Activated T-cell treated with anti-CD3 and anti-CD28 coated beads, Interleukin-2, amount 50 U/mL, for 24 hours (primary cell): Measurements from ENCODE around the gene RBPJ.
A peak's percentile ranks its signal among the peaks of the same experiment; 100 is the strongest.
"Not testable (repeated sequence)": the region's sequence is repeated elsewhere in the genome, so short reads cannot be mapped to it uniquely, and the experiment has no call there.

Experiments
- DNase-seq: peaks from one replicate; pipeline ENCODE4 v3.0.0-alpha.2; 2020
- H3K27ac Mint-ChIP-seq: 2 replicates; pipeline ENCODE4 v1.8.0; 2020; ENCODE audit warnings: mild to moderate bottlenecking, mixed read lengths
- H3K27me3 Mint-ChIP-seq: 2 replicates; pipeline ENCODE4 v1.8.0; 2020; ENCODE audit warnings: mixed read lengths
- H3K36me3 Mint-ChIP-seq: 2 replicates; pipeline ENCODE4 v1.8.0; 2020; ENCODE audit warnings: low read depth, mixed read lengths
- H3K4me1 Mint-ChIP-seq: 2 replicates; pipeline ENCODE4 v1.8.0; 2020; ENCODE audit warnings: low read depth, mixed read lengths
- H3K4me3 Mint-ChIP-seq: 2 replicates; pipeline ENCODE4 v1.8.0; 2020; ENCODE audit warnings: mild to moderate bottlenecking, moderate library complexity, mixed read lengths
- H3K9me3 Mint-ChIP-seq: 2 replicates; pipeline ENCODE4 v1.8.0; 2020; ENCODE audit warnings: mixed read lengths

RBPJ gene

GRCh38 chr4:26296021-26296420 lies 24.8 kb upstream of the RBPJ start:
- no peak overlapping the region for H3K4me3 Mint-ChIP-seq
- peaks cover 31% of the 10 kb centered on the region for H3K4me1 Mint-ChIP-seq
- no peaks in the 10 kb centered on the region for H3K36me3 Mint-ChIP-seq
- DNase-seq = no peak
- no peak overlapping the region for H3K27ac Mint-ChIP-seq
- no peaks in the 10 kb centered on the region for H3K27me3 Mint-ChIP-seq
- no peaks in the 10 kb centered on the region for H3K9me3 Mint-ChIP-seq

GRCh38 chr4:26296514-26296913 lies 24.3 kb upstream of the RBPJ start:
- no peaks in the 10 kb centered on the region for H3K27me3 Mint-ChIP-seq
- no peak overlapping the region for H3K4me3 Mint-ChIP-seq
- no peak for DNase-seq
- H3K36me3 Mint-ChIP-seq = no peaks in the 10 kb centered on the region
- no peak overlapping the region for H3K27ac Mint-ChIP-seq
- no peaks in the 10 kb centered on the region for H3K9me3 Mint-ChIP-seq
- peaks cover 31% of the 10 kb centered on the region for H3K4me1 Mint-ChIP-seq

- no peak for DNase-seq
- Mint-ChIP-seq H3K27ac (no peak overlapping the region), H3K9me3 (no peaks in the 10 kb centered on the region), H3K27me3 (no peaks in the 10 kb centered on the region), H3K4me3 (no peak overlapping the region), H3K4me1 (peaks cover 27% of the 10 kb centered on the region), H3K36me3 (no peaks in the 10 kb centered on the region)
These were observed 23.6 kb upstream of the RBPJ start for GRCh38 chr4:26297219-26297618.

- H3K4me3 Mint-ChIP-seq = peak overlapping the region; percentile 31
- H3K9me3 Mint-ChIP-seq = no peaks in the 10 kb centered on the region
- no peak for DNase-seq
- peaks cover 27% of the 10 kb centered on the region for H3K4me1 Mint-ChIP-seq
- H3K27me3 Mint-ChIP-seq = no peaks in the 10 kb centered on the region
- H3K27ac Mint-ChIP-seq = no peak overlapping the region
- no peaks in the 10 kb centered on the region for H3K36me3 Mint-ChIP-seq
These were observed 22.4 kb upstream of the RBPJ start for GRCh38 chr4:26298198-26298947.

GRCh38 chr4:26299254-26299882 lies 21.4 kb upstream of the RBPJ start:
- no peak for DNase-seq
- H3K27ac Mint-ChIP-seq = peak overlapping the region; percentile 48

GRCh38 chr4:26300314-26301307 lies 20.2 kb upstream of the RBPJ start:
- Mint-ChIP-seq H3K27ac (no peak overlapping the region), H3K9me3 (no peaks in the 10 kb centered on the region), H3K4me3 (no peak overlapping the region), H3K27me3 (no peaks in the 10 kb centered on the region), H3K36me3 (no peaks in the 10 kb centered on the region), H3K4me1 (peaks cover 40% of the 10 kb centered on the region)
- DNase-seq = no peak

More at GRCh38 chr4:26299254-26299882, 21.4 kb upstream of the RBPJ start:
- Mint-ChIP-seq H3K27me3 (no peaks in the 10 kb centered on the region), H3K36me3 (no peaks in the 10 kb centered on the region), H3K9me3 (no peaks in the 10 kb centered on the region), H3K4me3 (peak overlapping the region; percentile 42), H3K4me1 (peaks cover 32% of the 10 kb centered on the region)

- no peaks in the 10 kb centered on the region for H3K36me3 Mint-ChIP-seq
- H3K4me1 Mint-ChIP-seq = peaks cover 45% of the 10 kb centered on the region
- no peak overlapping the region for H3K27ac Mint-ChIP-seq
- H3K27me3 Mint-ChIP-seq = no peaks in the 10 kb centered on the region
- no peak overlapping the region for H3K4me3 Mint-ChIP-seq
- no peaks in the 10 kb centered on the region for H3K9me3 Mint-ChIP-seq
- DNase-seq = no peak
These were observed 18.5 kb upstream of the RBPJ start for GRCh38 chr4:26302031-26302899.

- Mint-ChIP-seq H3K36me3 (no peaks in the 10 kb centered on the region), H3K9me3 (no peaks in the 10 kb centered on the region), H3K27ac (no peak overlapping the region), H3K27me3 (no peaks in the 10 kb centered on the region), H3K4me1 (peaks cover 48% of the 10 kb centered on the region), H3K4me3 (no peak overlapping the region)
- no peak for DNase-seq
These were observed 17.8 kb upstream of the RBPJ start for GRCh38 chr4:26303008-26303407.

GRCh38 chr4:26307037-26307800 lies 13.6 kb upstream of the RBPJ start:
- Mint-ChIP-seq H3K27ac (peak overlapping the region; percentile 82), H3K27me3 (no peaks in the 10 kb centered on the region), H3K4me1 (peaks cover 35% of the 10 kb centered on the region), H3K36me3 (no peaks in the 10 kb centered on the region), H3K4me3 (no peak overlapping the region), H3K9me3 (no peaks in the 10 kb centered on the region)
- DNase-seq = no peak

GRCh38 chr4:26308568-26308967 lies 12.2 kb upstream of the RBPJ start:
- no peak overlapping the region for H3K4me3 Mint-ChIP-seq
- no peak for DNase-seq
- no peaks in the 10 kb centered on the region for H3K36me3 Mint-ChIP-seq
- H3K27me3 Mint-ChIP-seq = no peaks in the 10 kb centered on the region
- no peak overlapping the region for H3K27ac Mint-ChIP-seq
- H3K4me1 Mint-ChIP-seq = peaks cover 44% of the 10 kb centered on the region
- H3K9me3 Mint-ChIP-seq = no peaks in the 10 kb centered on the region

GRCh38 chr4:26310264-26310663 lies 10.6 kb upstream of the RBPJ start:
- Mint-ChIP-seq H3K4me1 (peaks cover 32% of the 10 kb centered on the region), H3K4me3 (no peak overlapping the region), H3K27me3 (no peaks in the 10 kb centered on the region), H3K36me3 (peaks cover 2% of the 10 kb centered on the region), H3K9me3 (peaks cover 9% of the 10 kb centered on the region), H3K27ac (no peak overlapping the region)
- DNase-seq = no peak

GRCh38 chr4:26311633-26312032 lies 9.2 kb upstream of the RBPJ start:
- no peaks in the 10 kb centered on the region for H3K27me3 Mint-ChIP-seq
- peak overlapping the region; percentile 27 for H3K27ac Mint-ChIP-seq
- no peak for DNase-seq
- peaks cover 15% of the 10 kb centered on the region for H3K9me3 Mint-ChIP-seq
- peaks cover 30% of the 10 kb centered on the region for H3K4me1 Mint-ChIP-seq
- no peak overlapping the region for H3K4me3 Mint-ChIP-seq
- H3K36me3 Mint-ChIP-seq = peaks cover 2% of the 10 kb centered on the region

GRCh38 chr4:26315316-26315932 lies 5.4 kb upstream of the RBPJ start:
- not testable (repeated sequence) for H3K27me3 Mint-ChIP-seq, H3K27ac Mint-ChIP-seq, H3K4me3 Mint-ChIP-seq, DNase-seq
- peaks cover 16% of the 10 kb centered on the region for H3K36me3 Mint-ChIP-seq
- peaks cover 34% of the 10 kb centered on the region for H3K4me1 Mint-ChIP-seq
- H3K9me3 Mint-ChIP-seq = peaks cover 21% of the 10 kb centered on the region
